ENCODE measurements around the gene PAPPA2.

GRCh38 chr1:176733661-176734060, 270.7 kb downstream of the PAPPA2 start:
- TF ChIP-seq CTCF (IDR thresholded peaks at IDR 0.05): no peak
- no peak for TF ChIP-seq POLR2A (IDR thresholded peaks at IDR 0.05)
